Measurements from ENCODE around the gene CRABP1.

DNA sequence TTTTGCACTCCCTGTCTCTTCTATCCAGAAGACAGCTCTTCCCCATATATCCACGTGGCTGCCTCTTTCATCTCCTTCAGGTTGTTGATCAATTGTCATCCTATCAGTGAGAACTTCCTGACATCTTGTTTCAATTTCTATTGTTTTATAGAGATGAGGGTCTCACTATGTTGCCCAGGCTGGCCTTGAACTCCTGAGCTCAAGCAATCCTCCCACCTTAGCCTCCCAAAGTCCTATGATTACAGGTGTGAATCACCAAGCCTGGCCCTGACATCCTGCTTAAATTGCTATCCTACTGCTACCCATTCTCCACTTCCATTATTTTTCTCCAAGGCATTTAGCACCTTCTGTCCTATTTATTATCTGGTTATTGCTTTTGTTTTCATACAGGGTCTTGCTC lies 53.0 kb downstream of the CRABP1 start:
- TF ChIP-seq JUNB (IDR thresholded peaks at IDR 0.05), result no peak
- TF ChIP-seq CTCF (IDR thresholded peaks at IDR 0.05), result no peak
- TF ChIP-seq, protein P1, sequence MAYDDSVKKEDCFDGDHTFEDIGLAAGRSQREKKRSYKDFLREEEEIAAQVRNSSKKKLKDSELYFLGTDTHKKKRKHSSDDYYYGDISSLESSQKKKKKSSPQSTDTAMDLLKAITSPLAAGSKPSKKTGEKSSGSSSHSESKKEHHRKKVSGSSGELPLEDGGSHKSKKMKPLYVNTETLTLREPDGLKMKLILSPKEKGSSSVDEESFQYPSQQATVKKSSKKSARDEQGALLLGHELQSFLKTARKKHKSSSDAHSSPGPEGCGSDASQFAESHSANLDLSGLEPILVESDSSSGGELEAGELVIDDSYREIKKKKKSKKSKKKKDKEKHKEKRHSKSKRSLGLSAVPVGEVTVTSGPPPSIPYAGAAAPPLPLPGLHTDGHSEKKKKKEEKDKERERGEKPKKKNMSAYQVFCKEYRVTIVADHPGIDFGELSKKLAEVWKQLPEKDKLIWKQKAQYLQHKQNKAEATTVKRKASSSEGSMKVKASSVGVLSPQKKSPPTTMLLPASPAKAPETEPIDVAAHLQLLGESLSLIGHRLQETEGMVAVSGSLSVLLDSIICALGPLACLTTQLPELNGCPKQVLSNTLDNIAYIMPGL (CRISPR knock-in tag; IDR thresholded peaks at IDR 0.05; ENCODE audit: borderline replicate concordance), result no peak
- TF ChIP-seq CEBPB (IDR thresholded peaks at IDR 0.05), result no peak
- TF ChIP-seq EP300 (IDR thresholded peaks at IDR 0.05), result no peak
- TF ChIP-seq, protein P2, sequence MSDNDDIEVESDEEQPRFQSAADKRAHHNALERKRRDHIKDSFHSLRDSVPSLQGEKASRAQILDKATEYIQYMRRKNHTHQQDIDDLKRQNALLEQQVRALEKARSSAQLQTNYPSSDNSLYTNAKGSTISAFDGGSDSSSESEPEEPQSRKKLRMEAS (IDR thresholded peaks at IDR 0.05), result no peak
